OCI-LY3 (cell line): Measurements from ENCODE around the gene TRABD.

ENCODE experiments used
- CTCF ChIP-seq: fragments of 200-600, 300-600 bp; sonication (generic); IDR thresholded peaks from 2 replicates; pipeline ENCODE4 v1.5.1; 2014; ENCODE audit warnings: antibody characterized with exemption, low read length, low read depth
- EZH2phosphoT487 ChIP-seq: fragments of 200-600 bp; shearing (Covaris generic); IDR thresholded peaks from 2 replicates; pipeline ENCODE4 v1.6.1; 2018; ENCODE audit warnings: antibody characterized with exemption, mixed run types, low read depth

GRCh38 chr22:50218996-50219727, 33.4 kb downstream of the TRABD start:
- TF ChIP-seq CTCF (no peak), EZH2phosphoT487 (no peak)
